ENCODE data around the gene MSL3B.

Gene MSL3B

GRCh38 chr2:233837694-233838229 lies 30.4 kb downstream of the MSL3B start:
- no peak overlapping the region for H3K27ac ChIP-seq (ENCODE audit: low read depth, low read length)
- H3K9me3 ChIP-seq (ENCODE audit: control insufficient read depth in 3 of 3, low read length in 3 of 3): peaks cover 0 to 2% (median 0%) of the 10 kb centered on the region in 3 donors
- H3K4me1 ChIP-seq (ENCODE audit: control insufficient read depth in 3 of 3, insufficient read depth in 3 of 3, low read length in 3 of 3): no peaks in the 10 kb centered on the region
- H3K36me3 ChIP-seq (ENCODE audit: control insufficient read depth in 3 of 3, insufficient read depth in 3 of 3, low read length in 3 of 3): no peaks in the 10 kb centered on the region
- no peak overlapping the region for H3K4me3 ChIP-seq (ENCODE audit: low read length in 3 of 3)
- no peak overlapping the region for H3K9ac ChIP-seq (ENCODE audit: low read depth in 1 of 3, low read length in 3 of 3)
- H3K27me3 ChIP-seq (ENCODE audit: control insufficient read depth in 3 of 3, insufficient read depth in 3 of 3, low read length in 3 of 3): no peaks in the 10 kb centered on the region

DNA sequence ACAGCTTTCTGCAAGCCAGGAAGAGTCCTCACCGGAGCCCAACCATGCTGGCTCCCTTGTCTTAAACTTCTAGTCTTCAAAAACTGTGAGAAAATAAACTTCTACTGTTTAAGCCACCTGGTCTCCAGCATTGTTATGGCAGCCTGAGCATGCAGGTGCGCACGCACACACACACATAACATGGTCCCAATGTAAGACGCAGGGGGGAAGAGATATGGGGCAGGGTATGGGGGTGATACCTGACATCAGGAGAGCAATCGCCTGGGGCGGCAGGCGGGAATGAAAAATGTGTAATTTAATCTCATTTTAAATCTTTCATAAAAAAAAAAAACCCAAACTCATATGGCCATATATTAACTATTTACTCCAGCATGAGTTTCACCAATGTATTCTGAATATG lies 31.8 kb downstream of the MSL3B start:
- Histone ChIP-seq H3K9ac (ENCODE audit: low read depth in 1 of 3, low read length in 3 of 3) (no peak overlapping the region), H3K9me3 (ENCODE audit: control insufficient read depth in 3 of 3, low read length in 3 of 3) (peaks cover 0 to 2% (median 0%) of the 10 kb centered on the region in 3 donors), H3K27ac (ENCODE audit: low read depth, low read length) (no peak overlapping the region), H3K4me1 (ENCODE audit: control insufficient read depth in 3 of 3, insufficient read depth in 3 of 3, low read length in 3 of 3) (no peaks in the 10 kb centered on the region), H3K36me3 (ENCODE audit: control insufficient read depth in 3 of 3, insufficient read depth in 3 of 3, low read length in 3 of 3) (no peaks in the 10 kb centered on the region), H3K27me3 (ENCODE audit: control insufficient read depth in 3 of 3, insufficient read depth in 3 of 3, low read length in 3 of 3) (no peaks in the 10 kb centered on the region), H3K4me3 (ENCODE audit: low read length in 3 of 3) (no peak overlapping the region)

- Histone ChIP-seq H3K9ac (ENCODE audit: low read depth in 1 of 3, low read length in 3 of 3) (no peak overlapping the region), H3K27me3 (ENCODE audit: control insufficient read depth in 3 of 3, insufficient read depth in 3 of 3, low read length in 3 of 3) (no peaks in the 10 kb centered on the region), H3K27ac (ENCODE audit: low read depth, low read length) (no peak overlapping the region)
Measured at GRCh38 chr2:233835230-233836186, 32.7 kb downstream of the MSL3B start.

DNA sequence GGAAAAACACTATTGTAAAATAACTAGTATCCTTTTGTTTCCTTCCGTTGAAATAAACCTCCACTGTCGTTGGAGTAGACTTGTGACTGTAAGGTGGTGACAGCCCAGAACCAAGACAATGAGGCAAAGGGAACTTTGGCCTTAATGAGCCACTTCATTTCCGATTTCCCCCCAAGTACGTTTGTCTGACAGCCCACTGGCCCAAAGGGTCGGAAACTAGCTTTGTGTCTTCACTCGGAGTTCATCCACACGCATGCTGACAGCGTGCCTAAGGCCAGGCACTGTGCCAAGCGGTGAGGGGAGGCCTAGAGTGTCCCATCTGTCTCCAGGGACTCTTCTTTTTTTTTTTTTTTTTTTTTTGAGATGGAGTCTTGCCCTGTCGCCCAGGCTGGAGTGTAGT lies 34.8 kb downstream of the MSL3B start:
- no peak overlapping the region for H3K27ac ChIP-seq (ENCODE audit: low read depth, low read length)
- H3K9me3 ChIP-seq (ENCODE audit: control insufficient read depth in 3 of 3, low read length in 3 of 3): peaks cover 0 to 2% (median 0%) of the 10 kb centered on the region in 3 donors
- no peak overlapping the region for H3K4me3 ChIP-seq (ENCODE audit: low read length in 3 of 3)
- no peaks in the 10 kb centered on the region for H3K36me3 ChIP-seq (ENCODE audit: control insufficient read depth in 3 of 3, insufficient read depth in 3 of 3, low read length in 3 of 3)
- H3K27me3 ChIP-seq (ENCODE audit: control insufficient read depth in 3 of 3, insufficient read depth in 3 of 3, low read length in 3 of 3): no peaks in the 10 kb centered on the region
- H3K9ac ChIP-seq (ENCODE audit: low read depth in 1 of 3, low read length in 3 of 3): no peak overlapping the region
- H3K4me1 ChIP-seq (ENCODE audit: control insufficient read depth in 3 of 3, insufficient read depth in 3 of 3, low read length in 3 of 3): no peaks in the 10 kb centered on the region

More at GRCh38 chr2:233835230-233836186, 32.7 kb downstream of the MSL3B start:
- Histone ChIP-seq H3K9me3 (ENCODE audit: control insufficient read depth in 3 of 3, low read length in 3 of 3) (peaks cover 0 to 2% (median 0%) of the 10 kb centered on the region in 3 donors), H3K36me3 (ENCODE audit: control insufficient read depth in 3 of 3, insufficient read depth in 3 of 3, low read length in 3 of 3) (no peaks in the 10 kb centered on the region), H3K4me3 (ENCODE audit: low read length in 3 of 3) (no peak overlapping the region), H3K4me1 (ENCODE audit: control insufficient read depth in 3 of 3, insufficient read depth in 3 of 3, low read length in 3 of 3) (no peaks in the 10 kb centered on the region)

DNA sequence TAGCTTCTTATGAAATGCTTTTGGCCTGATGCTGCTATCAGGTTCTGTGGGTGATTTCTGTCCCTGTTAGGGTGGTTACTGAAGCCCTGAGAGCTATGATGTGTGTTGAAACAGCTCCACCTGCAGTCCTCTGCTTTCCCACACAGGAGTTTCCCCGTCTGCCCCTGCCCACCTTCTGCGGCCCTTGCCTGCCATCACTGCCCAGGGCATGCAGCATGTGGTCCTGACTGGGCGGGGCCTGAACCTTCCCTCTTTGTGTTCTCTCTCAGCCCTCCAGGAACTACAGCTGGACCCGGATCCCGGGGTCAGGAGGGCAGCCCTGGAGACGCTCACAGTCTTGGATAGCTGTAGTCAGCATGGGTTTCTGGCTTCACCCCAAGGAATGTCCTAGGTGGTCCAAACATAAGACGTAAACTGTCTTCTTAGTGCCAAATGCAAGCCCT lies 35.3 kb downstream of the MSL3B start:
- no peaks in the 10 kb centered on the region for H3K36me3 ChIP-seq (ENCODE audit: control insufficient read depth in 3 of 3, insufficient read depth in 3 of 3, low read length in 3 of 3)
- H3K9ac ChIP-seq (ENCODE audit: low read depth in 1 of 3, low read length in 3 of 3): no peak overlapping the region
- H3K27me3 ChIP-seq (ENCODE audit: control insufficient read depth in 3 of 3, insufficient read depth in 3 of 3, low read length in 3 of 3): no peaks in the 10 kb centered on the region
- H3K4me1 ChIP-seq (ENCODE audit: control insufficient read depth in 3 of 3, insufficient read depth in 3 of 3, low read length in 3 of 3): no peaks in the 10 kb centered on the region
- H3K27ac ChIP-seq (ENCODE audit: low read depth, low read length): no peak overlapping the region
- H3K9me3 ChIP-seq (ENCODE audit: control insufficient read depth in 3 of 3, low read length in 3 of 3): peaks cover 0 to 2% (median 0%) of the 10 kb centered on the region in 3 donors
- no peak overlapping the region for H3K4me3 ChIP-seq (ENCODE audit: low read length in 3 of 3)

DNA sequence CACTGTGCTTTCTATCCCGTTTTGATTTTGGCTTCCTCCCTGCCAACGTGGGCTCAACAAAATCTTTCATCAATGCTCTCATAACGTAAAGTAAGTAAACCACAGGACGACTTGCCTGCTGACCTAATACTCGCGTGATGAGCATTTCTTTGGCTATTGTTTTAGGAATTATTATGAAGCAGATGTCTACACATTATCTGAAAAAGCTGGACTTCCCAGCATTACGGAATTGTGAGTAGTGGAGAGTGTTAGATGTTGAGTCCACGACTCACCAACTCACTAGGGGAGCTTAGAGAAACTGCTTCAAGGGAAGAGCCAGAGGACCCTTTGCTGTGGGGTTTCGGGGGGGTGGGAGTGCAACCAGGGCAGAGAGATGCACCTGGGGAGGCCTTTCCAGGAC lies 35.8 kb downstream of the MSL3B start:
- no peak overlapping the region for H3K4me3 ChIP-seq (ENCODE audit: low read length in 3 of 3)
- peaks cover 0 to 2% (median 0%) of the 10 kb centered on the region in 3 donors for H3K9me3 ChIP-seq (ENCODE audit: control insufficient read depth in 3 of 3, low read length in 3 of 3)
- H3K27me3 ChIP-seq (ENCODE audit: control insufficient read depth in 3 of 3, insufficient read depth in 3 of 3, low read length in 3 of 3): no peaks in the 10 kb centered on the region
- H3K36me3 ChIP-seq (ENCODE audit: control insufficient read depth in 3 of 3, insufficient read depth in 3 of 3, low read length in 3 of 3): no peaks in the 10 kb centered on the region
- H3K27ac ChIP-seq (ENCODE audit: low read depth, low read length): no peak overlapping the region
- no peaks in the 10 kb centered on the region for H3K4me1 ChIP-seq (ENCODE audit: control insufficient read depth in 3 of 3, insufficient read depth in 3 of 3, low read length in 3 of 3)
- H3K9ac ChIP-seq (ENCODE audit: low read depth in 1 of 3, low read length in 3 of 3): no peak overlapping the region

- Histone ChIP-seq H3K27me3 (ENCODE audit: control insufficient read depth in 3 of 3, insufficient read depth in 3 of 3, low read length in 3 of 3) (no peaks in the 10 kb centered on the region), H3K36me3 (ENCODE audit: control insufficient read depth in 3 of 3, insufficient read depth in 3 of 3, low read length in 3 of 3) (no peaks in the 10 kb centered on the region), H3K4me1 (ENCODE audit: control insufficient read depth in 3 of 3, insufficient read depth in 3 of 3, low read length in 3 of 3) (no peaks in the 10 kb centered on the region), H3K9me3 (ENCODE audit: control insufficient read depth in 3 of 3, low read length in 3 of 3) (peaks cover 0 to 2% (median 0%) of the 10 kb centered on the region in 3 donors), H3K4me3 (ENCODE audit: low read length in 3 of 3) (no peak overlapping the region), H3K27ac (ENCODE audit: low read depth, low read length) (no peak overlapping the region), H3K9ac (ENCODE audit: low read depth in 1 of 3, low read length in 3 of 3) (no peak overlapping the region)
Measured at GRCh38 chr2:233831861-233832260, 36.3 kb downstream of the MSL3B start.

- H3K4me3 ChIP-seq (ENCODE audit: low read length in 3 of 3): no peak overlapping the region
- no peaks in the 10 kb centered on the region for H3K4me1 ChIP-seq (ENCODE audit: control insufficient read depth in 3 of 3, insufficient read depth in 3 of 3, low read length in 3 of 3)
- no peak overlapping the region for H3K9ac ChIP-seq (ENCODE audit: low read depth in 1 of 3, low read length in 3 of 3)
- peaks cover 0 to 4% (median 2%) of the 10 kb centered on the region in 3 donors for H3K9me3 ChIP-seq (ENCODE audit: control insufficient read depth in 3 of 3, low read length in 3 of 3)
- no peaks in the 10 kb centered on the region for H3K36me3 ChIP-seq (ENCODE audit: control insufficient read depth in 3 of 3, insufficient read depth in 3 of 3, low read length in 3 of 3)
- no peaks in the 10 kb centered on the region for H3K27me3 ChIP-seq (ENCODE audit: control insufficient read depth in 3 of 3, insufficient read depth in 3 of 3, low read length in 3 of 3)
- no peak overlapping the region for H3K27ac ChIP-seq (ENCODE audit: low read depth, low read length)
Measured at GRCh38 chr2:233831011-233831721, 37.0 kb downstream of the MSL3B start.

DNA sequence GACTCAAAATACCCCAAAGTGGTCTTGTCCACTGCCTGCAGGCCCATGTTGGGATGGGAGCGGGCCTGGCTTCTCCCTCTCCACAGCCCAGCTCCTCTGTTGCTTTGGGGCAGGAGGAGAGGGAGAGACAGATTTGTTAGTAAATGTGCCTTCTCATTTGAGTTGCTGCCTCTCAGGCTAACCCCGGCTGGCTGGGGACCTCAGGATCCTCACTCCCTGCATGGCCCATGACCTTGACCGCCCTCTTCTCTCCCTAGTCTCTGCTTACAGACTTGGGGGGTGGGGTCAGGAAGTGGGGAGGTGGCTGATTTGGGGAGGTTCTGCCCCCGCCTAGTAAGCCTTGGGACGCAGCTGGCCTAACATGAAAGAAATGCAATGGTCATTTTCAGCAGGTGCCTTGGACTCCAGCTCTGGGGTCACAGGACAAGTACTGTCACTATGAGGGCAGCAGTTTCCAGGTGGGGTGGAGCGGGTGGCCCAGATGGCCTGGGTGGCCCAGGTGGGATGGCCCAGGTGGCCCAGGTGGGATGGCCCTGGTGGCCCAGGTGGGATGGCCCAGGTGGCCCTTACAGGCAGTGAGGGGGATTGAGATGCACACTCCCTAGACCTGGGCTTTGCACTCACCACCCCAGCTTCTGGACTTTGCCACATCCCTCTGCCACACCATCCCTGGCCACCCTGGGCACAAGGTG lies 37.9 kb downstream of the MSL3B start:
- H3K36me3 ChIP-seq (ENCODE audit: control insufficient read depth in 3 of 3, insufficient read depth in 3 of 3, low read length in 3 of 3): no peaks in the 10 kb centered on the region
- no peak overlapping the region for H3K9ac ChIP-seq (ENCODE audit: low read depth in 1 of 3, low read length in 3 of 3)
- H3K4me1 ChIP-seq (ENCODE audit: control insufficient read depth in 3 of 3, insufficient read depth in 3 of 3, low read length in 3 of 3): no peaks in the 10 kb centered on the region
- H3K4me3 ChIP-seq (ENCODE audit: low read length in 3 of 3): no peak overlapping the region
- no peaks in the 10 kb centered on the region for H3K27me3 ChIP-seq (ENCODE audit: control insufficient read depth in 3 of 3, insufficient read depth in 3 of 3, low read length in 3 of 3)
- H3K27ac ChIP-seq (ENCODE audit: low read depth, low read length): no peak overlapping the region
- peaks cover 0 to 4% (median 0%) of the 10 kb centered on the region in 3 donors for H3K9me3 ChIP-seq (ENCODE audit: control insufficient read depth in 3 of 3, low read length in 3 of 3)
